ENCODE measurements around the gene LCN1.
"Not testable (repeated sequence)": the region's sequence is repeated elsewhere in the genome, so short reads cannot be mapped to it uniquely, and the experiment has no call there.

LCN1 gene

GRCh38 chr9:135524130-135524861 lies 3.1 kb downstream of the LCN1 start:
- DNase-seq: no peak

- DNase-seq: no peak
Measured at GRCh38 chr9:135525241-135526088, 4.2 kb downstream of the LCN1 start.

GRCh38 chr9:135526089-135526729 lies 5.0 kb downstream of the LCN1 start:
- no peak for DNase-seq

- DNase-seq: no peak
Measured at GRCh38 chr9:135526730-135527571, 5.7 kb downstream of the LCN1 start.

- DNase-seq: not testable (repeated sequence)
Measured at GRCh38 chr9:135528842-135529435, 7.7 kb downstream of the LCN1 start.

GRCh38 chr9:135530146-135530545 lies 8.9 kb downstream of the LCN1 start:
- no peak for DNase-seq

- no peak for DNase-seq
Measured at GRCh38 chr9:135531096-135531495, 9.9 kb downstream of the LCN1 start.

GRCh38 chr9:135533113-135533512 lies 11.9 kb downstream of the LCN1 start:
- DNase-seq: no peak

- DNase-seq: no peak
Measured at GRCh38 chr9:135533674-135534073, 12.4 kb downstream of the LCN1 start.

- DNase-seq: not testable (repeated sequence)
Measured at GRCh38 chr9:135534192-135534711, 13.0 kb downstream of the LCN1 start.

GRCh38 chr9:135534826-135535225 lies 13.6 kb downstream of the LCN1 start:
- DNase-seq: not testable (repeated sequence)

GRCh38 chr9:135535631-135536030 lies 14.4 kb downstream of the LCN1 start:
- not testable (repeated sequence) for DNase-seq

- DNase-seq: no peak
Measured at GRCh38 chr9:135536216-135536615, 15.0 kb downstream of the LCN1 start.

- DNase-seq: not testable (repeated sequence)
Measured at GRCh38 chr9:135543262-135543894, 22.1 kb downstream of the LCN1 start.

GRCh38 chr9:135544981-135545635 lies 23.9 kb downstream of the LCN1 start:
- no peak for DNase-seq

GRCh38 chr9:135545646-135546176 lies 24.5 kb downstream of the LCN1 start, which contains the start of gene OBP2A:
OBP2A (plus strand) TSS chr9:135546126; CDS start chr9:135546181, 55 bp downstream.
- DNase-seq: not testable (repeated sequence)

GRCh38 chr9:135546792-135547617 lies 25.8 kb downstream of the LCN1 start:
- not testable (repeated sequence) for DNase-seq

GRCh38 chr9:135547756-135548736 lies 26.8 kb downstream of the LCN1 start:
- no peak for DNase-seq

Data from C1 segment of cervical spinal cord (tissue), 14 donors.